ENCODE data around the gene DNM3.

The DNM3 gene

DNA sequence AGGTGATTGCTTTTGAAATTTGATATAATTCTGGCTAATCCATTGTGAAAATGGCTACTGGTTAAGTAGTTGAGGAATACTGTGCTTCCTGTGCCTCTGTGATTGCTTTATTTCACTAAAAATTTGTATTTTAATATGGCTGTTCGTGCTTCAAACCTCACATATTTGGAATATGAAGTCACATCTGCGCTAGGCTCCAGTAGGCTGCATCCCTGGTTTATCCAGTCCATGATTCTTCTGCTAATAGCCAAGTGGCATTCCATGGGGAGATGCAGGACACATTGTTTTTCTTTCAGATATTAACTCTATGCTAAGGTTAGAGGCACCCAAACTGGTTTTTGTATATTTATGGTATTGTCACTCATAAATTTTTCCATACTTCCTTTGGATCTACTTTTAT is 25.9 kb downstream of the DNM3 start:
- no peak for TF ChIP-seq MYC (IDR thresholded peaks at IDR 0.05; ENCODE audit: low read depth, low read length)
- TF ChIP-seq MAX (IDR thresholded peaks at IDR 0.05; ENCODE audit: low read depth, low read length), result no peak
- no peak for TF ChIP-seq CTCF (IDR thresholded peaks at IDR 0.05; ENCODE audit: low read depth, low read length)
- TF ChIP-seq POLR2A (IDR thresholded peaks at IDR 0.05; ENCODE audit: extremely low read depth, insufficient read length), result no peak
- H3K4me3 ChIP-seq (ENCODE audit: low read depth, low read length), result no peak overlapping the region
- DNase-seq (ENCODE audit: low read depth), result no peak

DNA sequence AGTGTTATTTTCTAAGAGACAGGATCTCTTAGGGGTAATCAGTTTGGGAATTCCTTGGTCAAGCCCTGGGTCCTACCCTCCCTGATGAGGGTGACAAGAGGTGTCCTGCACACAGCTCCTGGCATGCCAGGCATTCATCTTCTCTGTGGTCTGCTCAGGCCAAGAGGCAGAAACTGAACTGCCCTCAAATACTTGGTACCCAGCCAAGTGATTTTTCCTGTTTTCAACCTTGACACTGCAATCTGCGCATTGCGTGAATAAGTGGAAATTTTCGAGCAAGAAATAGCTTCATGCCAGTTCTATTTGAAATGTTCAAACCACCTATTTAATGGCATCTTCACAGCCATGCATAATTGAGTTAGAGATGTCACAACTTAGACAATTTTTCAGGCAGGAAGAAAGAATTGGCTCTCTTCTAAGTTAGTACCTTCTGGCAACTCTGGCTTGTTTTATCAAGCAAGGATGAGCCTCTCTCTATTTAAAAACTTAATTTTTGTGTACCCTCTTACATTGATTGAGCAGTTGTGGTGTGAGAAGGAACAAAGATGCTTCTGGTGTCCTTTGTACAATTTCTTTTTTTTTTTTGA is 27.0 kb downstream of the DNM3 start:
- no peak overlapping the region for H3K4me3 ChIP-seq (ENCODE audit: low read depth, low read length)
- DNase-seq (ENCODE audit: low read depth), result no peak
- no peak for TF ChIP-seq POLR2A (IDR thresholded peaks at IDR 0.05; ENCODE audit: extremely low read depth, insufficient read length)
- TF ChIP-seq CTCF (IDR thresholded peaks at IDR 0.05; ENCODE audit: low read depth, low read length), result no peak
- TF ChIP-seq MYC (IDR thresholded peaks at IDR 0.05; ENCODE audit: low read depth, low read length), result no peak
- no peak for TF ChIP-seq MAX (IDR thresholded peaks at IDR 0.05; ENCODE audit: low read depth, low read length)

- DNase-seq (ENCODE audit: low read depth), result no peak
- TF ChIP-seq MAX (IDR thresholded peaks at IDR 0.05; ENCODE audit: low read depth, low read length) (no peak), MYC (IDR thresholded peaks at IDR 0.05; ENCODE audit: low read depth, low read length) (no peak), POLR2A (IDR thresholded peaks at IDR 0.05; ENCODE audit: extremely low read depth, insufficient read length) (no peak), CTCF (IDR thresholded peaks at IDR 0.05; ENCODE audit: low read depth, low read length) (no peak)
- H3K4me3 ChIP-seq (ENCODE audit: low read depth, low read length), result no peak overlapping the region
Observed at GRCh38 chr1:171869097-171869496, 27.8 kb downstream of the DNM3 start.

- DNase-seq (ENCODE audit: low read depth), result no peak
Observed at GRCh38 chr1:171871848-171872247, 30.6 kb downstream of the DNM3 start.

DNA sequence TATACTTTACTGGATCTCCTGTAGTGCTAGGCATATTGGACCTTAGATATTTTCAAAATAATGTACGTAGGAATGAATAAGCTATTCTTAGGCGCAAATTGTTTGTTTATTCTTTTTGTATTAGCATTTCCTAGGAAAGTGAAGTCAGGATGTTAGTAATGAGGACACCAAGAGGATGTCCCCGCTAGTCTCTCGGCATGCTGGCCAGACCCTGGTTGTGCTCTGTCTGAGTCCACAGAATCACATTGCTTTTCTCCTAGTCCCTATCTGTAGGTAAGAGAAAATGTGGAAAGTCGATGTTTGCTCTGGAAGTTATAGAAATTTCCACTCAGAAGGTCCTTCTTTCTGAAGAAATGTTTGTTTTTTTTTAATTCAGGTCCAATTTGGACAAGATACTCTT is 31.1 kb downstream of the DNM3 start:
- H3K4me3 ChIP-seq (ENCODE audit: low read depth, low read length), result no peak overlapping the region
- TF ChIP-seq MAX (IDR thresholded peaks at IDR 0.05; ENCODE audit: low read depth, low read length) (no peak), MYC (IDR thresholded peaks at IDR 0.05; ENCODE audit: low read depth, low read length) (no peak), CTCF (IDR thresholded peaks at IDR 0.05; ENCODE audit: low read depth, low read length) (no peak), POLR2A (IDR thresholded peaks at IDR 0.05; ENCODE audit: extremely low read depth, insufficient read length) (no peak)
- DNase-seq (ENCODE audit: low read depth), result no peak

More at GRCh38 chr1:171871848-171872247, 30.6 kb downstream of the DNM3 start:
- TF ChIP-seq POLR2A (IDR thresholded peaks at IDR 0.05; ENCODE audit: extremely low read depth, insufficient read length) (no peak), CTCF (IDR thresholded peaks at IDR 0.05; ENCODE audit: low read depth, low read length) (no peak), MYC (IDR thresholded peaks at IDR 0.05; ENCODE audit: low read depth, low read length) (no peak)
- H3K4me3 ChIP-seq (ENCODE audit: low read depth, low read length), result no peak overlapping the region

DNA sequence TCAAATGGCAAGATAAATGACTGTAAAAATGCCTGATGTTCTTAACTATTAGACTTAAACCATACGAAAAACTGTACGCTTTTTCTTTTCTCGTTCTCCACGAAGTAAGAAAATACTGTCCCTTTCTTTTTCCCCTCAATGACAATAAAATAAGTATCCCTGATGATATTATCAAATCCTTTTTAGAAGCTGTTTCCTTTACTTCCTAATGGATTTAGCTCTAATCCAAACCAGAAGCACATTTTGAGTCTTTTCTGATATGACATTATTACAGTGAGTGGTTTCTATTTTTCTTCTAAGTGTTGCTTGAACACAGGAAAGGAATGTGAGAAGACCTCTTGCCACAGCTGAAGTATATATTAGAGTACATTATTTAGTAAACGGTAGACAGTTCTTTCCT is 32.4 kb downstream of the DNM3 start:
- TF ChIP-seq MAX (IDR thresholded peaks at IDR 0.05; ENCODE audit: low read depth, low read length) (no peak), MYC (IDR thresholded peaks at IDR 0.05; ENCODE audit: low read depth, low read length) (no peak), CTCF (IDR thresholded peaks at IDR 0.05; ENCODE audit: low read depth, low read length) (no peak), POLR2A (IDR thresholded peaks at IDR 0.05; ENCODE audit: extremely low read depth, insufficient read length) (no peak)
- DNase-seq (ENCODE audit: low read depth), result no peak

More for the DNA sequence above, 32.4 kb downstream of the DNM3 start:
- H3K4me3 ChIP-seq (ENCODE audit: low read depth, low read length), result no peak overlapping the region
